GM19395 (cell line): Measurements from ENCODE around the gene VSTM2L.

Experiments used
- ATAC-seq: cut with Tn5 transposase; IDR thresholded peaks from one replicate; pipeline ENCODE4 v1.9.1; 2021; ENCODE audit warnings: mild to moderate bottlenecking, moderate library complexity; ENCODE audit not compliant: unreplicated experiment

VSTM2L gene

GRCh38 chr20:37899105-37900045 lies 3.6 kb upstream of the VSTM2L start:
- ATAC-seq, result no peak

GRCh38 chr20:37901240-37901639 lies 1.7 kb upstream of the VSTM2L start:
- no peak for ATAC-seq

GRCh38 chr20:37901654-37902503 lies 1.0 kb upstream of the VSTM2L start:
- ATAC-seq, result no peak

- ATAC-seq, result no peak
Measured at GRCh38 chr20:37903317-37904007, 535 bp downstream of the VSTM2L start.

GRCh38 chr20:37904008-37904642 lies 1.2 kb downstream of the VSTM2L start:
- no peak for ATAC-seq

- no peak for ATAC-seq
Measured at GRCh38 chr20:37904845-37905373, 2.0 kb downstream of the VSTM2L start.

- ATAC-seq, result no peak
Measured at GRCh38 chr20:37905671-37906613, 3.0 kb downstream of the VSTM2L start.

GRCh38 chr20:37907330-37907676 lies 4.4 kb downstream of the VSTM2L start:
- ATAC-seq, result no peak

GRCh38 chr20:37907677-37908401 lies 4.9 kb downstream of the VSTM2L start:
- ATAC-seq, result no peak

GRCh38 chr20:37911261-37911660 lies 8.3 kb downstream of the VSTM2L start:
- ATAC-seq, result no peak

- no peak for ATAC-seq
Measured at GRCh38 chr20:37911838-37912281, 8.9 kb downstream of the VSTM2L start.

GRCh38 chr20:37912874-37913273 lies 9.9 kb downstream of the VSTM2L start:
- ATAC-seq, result no peak

GRCh38 chr20:37913567-37914366 lies 10.8 kb downstream of the VSTM2L start:
- no peak for ATAC-seq

- no peak for ATAC-seq
Measured at GRCh38 chr20:37914367-37914671, 11.4 kb downstream of the VSTM2L start.

- no peak for ATAC-seq
Measured at GRCh38 chr20:37914672-37915433, 11.9 kb downstream of the VSTM2L start.

GRCh38 chr20:37915434-37915787 lies 12.5 kb downstream of the VSTM2L start:
- no peak for ATAC-seq

GRCh38 chr20:37915800-37916570 lies 13.1 kb downstream of the VSTM2L start:
- no peak for ATAC-seq
